Measurements from ENCODE around the gene ZNF273.
A peak's percentile ranks its signal among the peaks of the same experiment; 100 is the strongest.

DNA sequence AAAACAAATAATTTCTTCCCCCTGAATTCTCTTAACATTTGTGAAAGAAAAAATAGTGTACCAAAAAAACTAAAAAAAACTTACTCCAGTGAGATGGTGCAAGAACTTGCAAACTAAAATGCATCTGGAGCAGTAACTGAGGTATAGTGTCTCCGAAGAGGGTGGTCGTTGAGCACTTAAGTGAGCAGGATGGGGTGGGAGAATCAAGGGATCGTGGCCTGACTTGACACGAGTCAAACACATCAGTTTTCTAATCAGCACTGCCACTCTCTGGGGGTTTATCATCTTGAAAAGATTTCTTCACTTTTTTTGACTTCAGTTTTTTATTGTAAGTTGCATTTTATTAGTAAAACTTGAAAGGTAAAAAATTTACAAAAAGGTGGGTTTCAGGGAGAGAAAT, 2.5 kb downstream of the ZNF273 start:
- TF ChIP-seq, protein P1, sequence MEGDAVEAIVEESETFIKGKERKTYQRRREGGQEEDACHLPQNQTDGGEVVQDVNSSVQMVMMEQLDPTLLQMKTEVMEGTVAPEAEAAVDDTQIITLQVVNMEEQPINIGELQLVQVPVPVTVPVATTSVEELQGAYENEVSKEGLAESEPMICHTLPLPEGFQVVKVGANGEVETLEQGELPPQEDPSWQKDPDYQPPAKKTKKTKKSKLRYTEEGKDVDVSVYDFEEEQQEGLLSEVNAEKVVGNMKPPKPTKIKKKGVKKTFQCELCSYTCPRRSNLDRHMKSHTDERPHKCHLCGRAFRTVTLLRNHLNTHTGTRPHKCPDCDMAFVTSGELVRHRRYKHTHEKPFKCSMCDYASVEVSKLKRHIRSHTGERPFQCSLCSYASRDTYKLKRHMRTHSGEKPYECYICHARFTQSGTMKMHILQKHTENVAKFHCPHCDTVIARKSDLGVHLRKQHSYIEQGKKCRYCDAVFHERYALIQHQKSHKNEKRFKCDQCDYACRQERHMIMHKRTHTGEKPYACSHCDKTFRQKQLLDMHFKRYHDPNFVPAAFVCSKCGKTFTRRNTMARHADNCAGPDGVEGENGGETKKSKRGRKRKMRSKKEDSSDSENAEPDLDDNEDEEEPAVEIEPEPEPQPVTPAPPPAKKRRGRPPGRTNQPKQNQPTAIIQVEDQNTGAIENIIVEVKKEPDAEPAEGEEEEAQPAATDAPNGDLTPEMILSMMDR (conservative IDR thresholded peaks at IDR 0.05; ENCODE audit: low read length), result 0 out of 2 replicates have a peak, but pooled peaks have one; percentile 10
- TF ChIP-seq EZH2phosphoT487 (IDR thresholded peaks at IDR 0.05; ENCODE audit: borderline replicate concordance), result no peak

Data from Loucy (cell line).